GM12878 (cell line): ENCODE measurements around the gene AGXT. TPM values are rescaled to one million over a fixed set of nuclear protein-coding genes. Genes with fewer than 3 reads are reported as not detected.

ENCODE experiments used
- ATAC-seq: fragments of 200-7000 bp; cut with Tn5 transposase; 3 replicates; pipeline ENCODE4 v1.9.1; 2020; ENCODE audit warnings: mild to moderate bottlenecking, moderate library complexity
- BruUV-seq: library from RNA; stranded (reverse); fragments of 400-500 nt; replicated peaks from 2 replicates; lab custom pipeline; 2021; lab: Mats Ljungman, UMichigan
- CTCF ChIA-PET: fragments of 300-600 bp; sonication (Branson Sonifier 250); formaldehyde crosslinking; extraction: SDS; loops from one replicate; lab custom pipeline; 2021; ENCODE audit warnings: inconsistent platforms; lab: Yijun Ruan, JAX
- POLR2A ChIA-PET: fragments of 350-600 bp; formaldehyde crosslinking; extraction: SDS; loops from one replicate; lab custom pipeline; 2021; ENCODE audit warnings: inconsistent platforms; lab: Charles Lee
- RAD21 ChIA-PET: fragments of 300-600 bp; sonication (Branson Sonifier 250); formaldehyde crosslinking; loops from one replicate; lab custom pipeline; 2023; ENCODE audit warnings: antibody characterized with exemption; ENCODE audit not compliant: unreplicated experiment; lab: Charles Lee
- SMC1A ChIA-PET: fragments of 300-600 bp; sonication (Branson Sonifier 250); formaldehyde crosslinking; loops from one replicate; lab custom pipeline; 2023; ENCODE audit not compliant: unreplicated experiment, uncharacterized antibody; lab: Charles Lee
- DNase-seq: peaks from one replicate; pipeline ENCODE4 v3.0.0-alpha.2; 2011; ENCODE audit warnings: low read depth, low spot score
- FAIRE-seq: peaks from 3 replicates; lab custom pipeline; 2011; peaks lifted over from hg19 to GRCh38; lab: Jason Lieb, UNC
- H2AFZ ChIP-seq: 2 replicates; pipeline ENCODE4 v1.6.0; 2011; ENCODE audit warnings: low read depth, low read length, control low read depth; ENCODE audit not compliant: control insufficient read depth
- H3K27ac ChIP-seq: 2 replicates; pipeline ENCODE4 v1.5.1; 2011; ENCODE audit warnings: control low read depth; ENCODE audit not compliant: control insufficient read depth, insufficient read depth
- H3K27me3 ChIP-seq, 2 experiments: replicated peaks in 1 of 2; 2 replicates each; pipeline versions ENCODE4 v1.6.0 to v1.6.1; 2011; ENCODE audit warnings: low read length in 1 of 2; ENCODE audit not compliant: control insufficient read depth in 2 of 2, insufficient read depth in 2 of 2
- H3K36me3 ChIP-seq, 2 experiments: 2 replicates each; pipeline ENCODE4 v1.5.1; 2011; ENCODE audit warnings: low read length in 1 of 2; ENCODE audit not compliant: control insufficient read depth in 2 of 2, insufficient read depth in 2 of 2
- H3K4me1 ChIP-seq: 2 replicates; pipeline ENCODE4 v1.6.1; 2011; ENCODE audit warnings: mild to moderate bottlenecking, low read length, moderate library complexity, mixed read lengths; ENCODE audit not compliant: control insufficient read depth, insufficient read depth
- H3K4me2 ChIP-seq: 2 replicates; pipeline ENCODE4 v1.6.0; 2011; ENCODE audit warnings: control low read depth; ENCODE audit not compliant: control insufficient read depth, insufficient read depth
- H3K4me3 ChIP-seq: fragments of 200-600 bp; sonication (generic); 2 replicates; pipeline ENCODE4 v1.5.1; 2016
- H3K79me2 ChIP-seq: 2 replicates; pipeline ENCODE4 v1.6.0; 2011; ENCODE audit warnings: low read length; ENCODE audit not compliant: control insufficient read depth, insufficient read depth
- H3K9ac ChIP-seq: 2 replicates; pipeline ENCODE4 v1.8.0; 2011; ENCODE audit warnings: low read length, control low read depth, mixed read lengths; ENCODE audit not compliant: control insufficient read depth, insufficient read depth
- H3K9me3 ChIP-seq: replicated peaks from 3 replicates; pipeline ENCODE4 v1.5.1; 2011; ENCODE audit warnings: mild to moderate bottlenecking, low read length; ENCODE audit not compliant: control insufficient read depth, insufficient read depth
- H4K20me1 ChIP-seq: 2 replicates; pipeline ENCODE4 v1.6.0; 2011; ENCODE audit not compliant: control insufficient read depth, insufficient read depth
- CREM ChIP-seq: IDR thresholded peaks from 2 replicates; pipeline ENCODE4 v1.6.1; 2014; ENCODE audit warnings: antibody characterized with exemption, low read depth
- DPF2 ChIP-seq: fragments of 450-650 bp; IDR thresholded peaks from 2 replicates; pipeline ENCODE4 v1.6.1; 2017; ENCODE audit warnings: mild to moderate bottlenecking
- EGR1 ChIP-seq, 2 experiments: IDR thresholded peaks; 1 replicate in 1 of 2; 2 replicates in 1 of 2; pipeline ENCODE4 v1.6.1; 2011 to 2012; ENCODE audit warnings: low read depth in 2 of 2, low read length in 2 of 2, borderline replicate concordance in 1 of 2, mild to moderate bottlenecking in 1 of 2, moderate library complexity in 1 of 2
- FOXM1 ChIP-seq: IDR thresholded peaks from 2 replicates; pipeline ENCODE4 v1.6.1; 2012; ENCODE audit warnings: low read depth, mild to moderate bottlenecking, inconsistent platforms, low read length, moderate library complexity
- GABPA ChIP-seq: IDR thresholded peaks from 2 replicates; pipeline ENCODE4 v1.6.1; 2014; ENCODE audit warnings: antibody characterized with exemption, low read depth, mild to moderate bottlenecking, inconsistent platforms
- IKZF1 ChIP-seq: fragments of 450-650 bp; conservative IDR thresholded peaks from 2 replicates; pipeline ENCODE4 v1.6.1; 2017; ENCODE audit warnings: antibody characterized with exemption, mild to moderate bottlenecking
- JUND ChIP-seq: IDR thresholded peaks from 2 replicates; pipeline ENCODE4 v1.6.1; 2012; ENCODE audit warnings: low read depth, mild to moderate bottlenecking, low read length, improper control_type of control experiment, moderate library complexity
- MEF2B ChIP-seq: fragments of 450-650 bp; IDR thresholded peaks from 2 replicates; pipeline ENCODE4 v1.6.1; 2018; ENCODE audit warnings: mild to moderate bottlenecking, moderate library complexity; ENCODE audit not compliant: partially characterized antibody, poor library complexity, severe bottlenecking
- SKIL ChIP-seq: fragments of 450-650 bp; IDR thresholded peaks from 2 replicates; pipeline ENCODE4 v1.6.1; 2017; ENCODE audit warnings: mild to moderate bottlenecking, low read depth, inconsistent platforms; ENCODE audit not compliant: poor library complexity, severe bottlenecking
- ZNF24 ChIP-seq: fragments of 450-650 bp; IDR thresholded peaks from 2 replicates; pipeline ENCODE4 v1.6.1; 2017; ENCODE audit warnings: antibody characterized with exemption, mild to moderate bottlenecking
- ZNF274 ChIP-seq: IDR thresholded peaks from one replicate; pipeline ENCODE4 v1.8.0; 2011; ENCODE audit not compliant: insufficient read length, insufficient read depth
- ZNF622 ChIP-seq: fragments of 450-650 bp; IDR thresholded peaks from 2 replicates; pipeline ENCODE4 v1.6.1; 2017; ENCODE audit warnings: mild to moderate bottlenecking, inconsistent platforms
- WGBS: methylation state at CpG from one replicate; pipeline ENCODE4 v1.1.6; 2016; ENCODE audit warnings: low lambda C conversion rate; ENCODE audit not compliant: insufficient replicate concordance, insufficient coverage; ENCODE audit errors: missing lambda C conversion rate; 5-methylcytosine and 5-hydroxymethylcytosine counted together
- in situ Hi-C: fragments of 300-500 bp; cut with MboI; formaldehyde crosslinking; loops from 9 replicates; pipeline ENCODE4 v1.14.3; 2018; ENCODE audit warnings: mixed read lengths
- intact Hi-C: fragments of 100-400 bp; cut with micrococcal nuclease; formaldehyde crosslinking; loops from one replicate; pipeline ENCODE4 v1.14.2; 2022; ENCODE audit not compliant: unreplicated experiment
- polyA plus RNA-seq, 11 experiments: library from polyadenylated mRNA; depleted of rRNA in 4 of 11; unstranded in 6 of 11; stranded (reverse) in 5 of 11; fragments of >200 nt; fragmentation: Nextera tagmentation in 4 of 11; fragmentation: Illumina TruSeq in 1 of 11; extraction: Ambion mirVana in 4 of 11; extraction: Trizol in 1 of 11; gene quantifications; 1 replicate in 1 of 11; 2 replicates in 10 of 11; pipeline versions ENCODE4 v1.2.1 to v1.2.3, GENCODE V29; 2011 to 2016; ENCODE audit warnings: inconsistent platforms in 2 of 11, missing spikeins in 2 of 11, low read depth in 1 of 11
- total RNA-seq, 4 experiments: library from RNA; depleted of rRNA in 3 of 4; stranded (reverse); fragments of >200 nt in 3 of 4; fragmentation: Illumina TruSeq in 1 of 4; extraction: Trizol in 1 of 4; gene quantifications; 2 replicates each; pipeline versions ENCODE4 v1.2.1 to v1.2.3, GENCODE V29; 2013 to 2021
- TF ChIP-seq, protein P1 (sequence below): IDR thresholded peaks from 2 replicates; pipeline ENCODE4 v1.6.1; 2011; ENCODE audit warnings: low read depth, low read length, improper control_type of control experiment, borderline replicate concordance
- TF ChIP-seq, protein P2 (sequence below): IDR thresholded peaks from 2 replicates; pipeline ENCODE4 v1.6.1; 2011; ENCODE audit warnings: mild to moderate bottlenecking, low read depth, low read length, moderate library complexity; ENCODE audit not compliant: insufficient replicate concordance
- TF ChIP-seq, protein P3 (sequence below): fragments of 450-650 bp; IDR thresholded peaks from 2 replicates; pipeline ENCODE4 v1.6.1; 2017; ENCODE audit warnings: borderline replicate concordance
- TF ChIP-seq, protein P4 (sequence below): IDR thresholded peaks from 2 replicates; pipeline ENCODE4 v1.6.1; 2012; ENCODE audit warnings: low read depth, low read length, improper control_type of control experiment

Gene AGXT
- total and polyA plus RNA-seq, 10 of the 15 experiments (the other 5 are each of a cell fraction or from before 2014, with no cell fraction given): 0.18 TPM; not detected in 9

DNA sequence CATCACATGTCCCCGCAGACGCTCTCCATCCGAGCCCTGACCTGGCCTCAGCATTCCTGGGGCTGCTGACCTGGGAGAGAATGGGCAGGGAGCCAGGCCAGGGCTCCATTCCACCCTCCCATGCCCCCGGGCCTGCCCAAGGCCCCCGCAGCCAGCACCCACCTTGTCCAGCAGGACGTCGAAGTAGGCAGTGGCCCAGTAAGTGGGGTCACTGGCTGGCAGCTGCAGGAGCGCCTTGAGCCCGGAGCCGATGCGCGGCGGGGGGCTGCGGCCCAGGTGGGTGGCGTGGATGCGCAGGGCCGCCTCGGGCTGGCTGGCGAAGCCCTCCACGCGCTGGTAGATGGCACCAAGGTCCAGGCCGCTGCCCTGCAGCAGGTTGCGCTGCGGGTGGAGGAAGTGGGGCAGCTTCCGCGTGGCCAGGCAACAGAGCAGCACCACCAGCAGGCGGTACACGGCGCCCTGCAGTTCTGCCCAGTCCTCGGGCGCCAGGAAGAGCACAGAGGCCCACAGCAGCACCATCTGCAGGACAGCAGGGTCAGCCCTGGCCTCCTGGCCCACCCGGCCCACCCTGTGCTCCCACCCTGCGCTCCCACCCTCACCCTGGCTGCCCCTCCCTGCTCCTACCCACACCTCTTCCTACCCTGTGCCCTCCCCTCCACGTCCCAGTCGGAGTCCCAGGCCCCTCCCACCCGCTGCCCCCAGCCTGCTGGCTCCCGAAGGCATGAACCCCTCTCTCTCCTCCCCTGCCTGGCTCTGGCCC, 19.7 kb downstream of the AGXT start:
- Histone ChIP-seq H3K9me3 (no peaks in the 10 kb centered on the region), H3K79me2 (no peaks in the 10 kb centered on the region), H3K27ac (no peak overlapping the region), H4K20me1 (no peaks in the 10 kb centered on the region), H3K4me3 (no peak overlapping the region), H3K36me3 (no peaks in the 10 kb centered on the region), H3K4me2 (no peak overlapping the region), H3K27me3 (no peaks in the 10 kb centered on the region; a peak in 1 of 4 replicates), H2AFZ (no peak overlapping the region), H3K9ac (no peak overlapping the region), H3K4me1 (no peaks in the 10 kb centered on the region)
- intact Hi-C loops (no loop called here), in situ Hi-C loops (no loop called here)
- ChIA-PET RAD21 (no interaction called here), POLR2A (no interaction called here), SMC1A (no interaction called here), CTCF (no interaction called here)
- no peak for TF ChIP-seq IKZF1
- TF ChIP-seq EGR1 (IDR thresholded peaks at IDR 0.05; ENCODE audit: borderline replicate concordance in 1 of 2, low read depth in 2 of 2, low read length in 2 of 2): no peak
- TF ChIP-seq, protein P1, sequence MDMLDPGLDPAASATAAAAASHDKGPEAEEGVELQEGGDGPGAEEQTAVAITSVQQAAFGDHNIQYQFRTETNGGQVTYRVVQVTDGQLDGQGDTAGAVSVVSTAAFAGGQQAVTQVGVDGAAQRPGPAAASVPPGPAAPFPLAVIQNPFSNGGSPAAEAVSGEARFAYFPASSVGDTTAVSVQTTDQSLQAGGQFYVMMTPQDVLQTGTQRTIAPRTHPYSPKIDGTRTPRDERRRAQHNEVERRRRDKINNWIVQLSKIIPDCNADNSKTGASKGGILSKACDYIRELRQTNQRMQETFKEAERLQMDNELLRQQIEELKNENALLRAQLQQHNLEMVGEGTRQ: no peak
- TF ChIP-seq, protein P2, sequence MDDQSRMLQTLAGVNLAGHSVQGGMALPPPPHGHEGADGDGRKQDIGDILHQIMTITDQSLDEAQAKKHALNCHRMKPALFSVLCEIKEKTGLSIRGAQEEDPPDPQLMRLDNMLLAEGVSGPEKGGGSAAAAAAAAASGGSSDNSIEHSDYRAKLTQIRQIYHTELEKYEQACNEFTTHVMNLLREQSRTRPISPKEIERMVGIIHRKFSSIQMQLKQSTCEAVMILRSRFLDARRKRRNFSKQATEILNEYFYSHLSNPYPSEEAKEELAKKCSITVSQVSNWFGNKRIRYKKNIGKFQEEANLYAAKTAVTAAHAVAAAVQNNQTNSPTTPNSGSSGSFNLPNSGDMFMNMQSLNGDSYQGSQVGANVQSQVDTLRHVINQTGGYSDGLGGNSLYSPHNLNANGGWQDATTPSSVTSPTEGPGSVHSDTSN: no peak
- no peak for TF ChIP-seq ZNF24
- no peak for TF ChIP-seq ZNF274
- TF ChIP-seq GABPA: no peak
- no peak for TF ChIP-seq JUND
- TF ChIP-seq FOXM1: no peak
- TF ChIP-seq ZNF622: no peak
- TF ChIP-seq, protein P3, sequence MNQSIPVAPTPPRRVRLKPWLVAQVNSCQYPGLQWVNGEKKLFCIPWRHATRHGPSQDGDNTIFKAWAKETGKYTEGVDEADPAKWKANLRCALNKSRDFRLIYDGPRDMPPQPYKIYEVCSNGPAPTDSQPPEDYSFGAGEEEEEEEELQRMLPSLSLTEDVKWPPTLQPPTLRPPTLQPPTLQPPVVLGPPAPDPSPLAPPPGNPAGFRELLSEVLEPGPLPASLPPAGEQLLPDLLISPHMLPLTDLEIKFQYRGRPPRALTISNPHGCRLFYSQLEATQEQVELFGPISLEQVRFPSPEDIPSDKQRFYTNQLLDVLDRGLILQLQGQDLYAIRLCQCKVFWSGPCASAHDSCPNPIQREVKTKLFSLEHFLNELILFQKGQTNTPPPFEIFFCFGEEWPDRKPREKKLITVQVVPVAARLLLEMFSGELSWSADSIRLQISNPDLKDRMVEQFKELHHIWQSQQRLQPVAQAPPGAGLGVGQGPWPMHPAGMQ: no peak
- TF ChIP-seq CREM: no peak
- no peak for TF ChIP-seq SKIL
- TF ChIP-seq MEF2B: no peak
- no peak for TF ChIP-seq DPF2
- TF ChIP-seq, protein P4, sequence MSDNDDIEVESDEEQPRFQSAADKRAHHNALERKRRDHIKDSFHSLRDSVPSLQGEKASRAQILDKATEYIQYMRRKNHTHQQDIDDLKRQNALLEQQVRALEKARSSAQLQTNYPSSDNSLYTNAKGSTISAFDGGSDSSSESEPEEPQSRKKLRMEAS: no peak
- no TSS peak for BruUV-seq
- DNase-seq (no peak), FAIRE-seq (no peak), ATAC-seq (no peak)
- WGBS: 69% methylated on average over 31 of the region's 37 CpGs
